GM23338 (cell line): Measurements from ENCODE around the gene SSTR3. TPM values are rescaled to one million over a fixed set of nuclear protein-coding genes. Genes with fewer than 3 reads are reported as not detected.

ENCODE experiments used
- ATAC-seq: fragments of 200-7000 bp; cut with Tn5 transposase; 3 replicates; pipeline ENCODE4 v1.9.1; 2020
- DNase-seq: peaks from one replicate; pipeline ENCODE4 v3.0.0-alpha.2; 2015; ENCODE audit warnings: low spot score
- H2AFZ ChIP-seq: fragments of 200-600 bp; sonication (generic); 2 replicates; pipeline ENCODE4 v1.8.0; 2016; ENCODE audit warnings: antibody characterized with exemption, mild to moderate bottlenecking, moderate library complexity
- H3F3A ChIP-seq: fragments of 200-600 bp; sonication (generic); replicated peaks from 2 replicates; pipeline ENCODE4 v1.8.0; 2017; ENCODE audit warnings: antibody characterized with exemption, mixed run types, low read depth
- H3K27ac ChIP-seq: fragments of 200-600 bp; sonication (generic); 2 replicates; pipeline ENCODE4 v1.6.1; 2016; ENCODE audit warnings: low read depth
- H3K27me3 ChIP-seq: fragments of 200-600 bp; sonication (generic); 2 replicates; pipeline ENCODE4 v1.8.0; 2016; ENCODE audit warnings: mild to moderate bottlenecking, mixed run types, moderate library complexity; ENCODE audit not compliant: insufficient read depth
- H3K36me3 ChIP-seq: fragments of 200-600 bp; sonication (generic); 2 replicates; pipeline ENCODE4 v1.8.0; 2016; ENCODE audit warnings: mild to moderate bottlenecking; ENCODE audit not compliant: insufficient read depth
- H3K4me1 ChIP-seq: fragments of 200-600 bp; sonication (generic); 2 replicates; pipeline ENCODE4 v1.8.0; 2016; ENCODE audit warnings: mild to moderate bottlenecking, moderate library complexity; ENCODE audit not compliant: insufficient read depth
- H3K4me2 ChIP-seq: fragments of 200-600 bp; sonication (generic); 2 replicates; pipeline ENCODE4 v1.7.1; 2017; ENCODE audit warnings: mixed run types
- H3K4me3 ChIP-seq: fragments of 200-600 bp; sonication (generic); 2 replicates; pipeline ENCODE4 v1.6.1; 2016; ENCODE audit warnings: mixed run types
- H3K79me2 ChIP-seq: fragments of 200-600 bp; sonication (generic); replicated peaks from 2 replicates; pipeline ENCODE4 v1.8.0; 2017; ENCODE audit warnings: mild to moderate bottlenecking; ENCODE audit not compliant: insufficient read depth
- H3K9me2 ChIP-seq: fragments of 200-600 bp; sonication (generic); 2 replicates; pipeline ENCODE4 v1.8.0; 2017; ENCODE audit not compliant: insufficient read depth
- H4K20me1 ChIP-seq: fragments of 200-600 bp; sonication (generic); replicated peaks from 2 replicates; pipeline ENCODE4 v1.8.0; 2017; ENCODE audit warnings: mild to moderate bottlenecking; ENCODE audit not compliant: insufficient read depth
- H3K27ac Mint-ChIP-seq: 2 replicates; pipeline ENCODE4 v1.8.0; 2020; ENCODE audit warnings: inconsistent platforms, mild to moderate bottlenecking, moderate library complexity, mixed read lengths
- H3K27me3 Mint-ChIP-seq: 3 replicates; pipeline ENCODE4 v1.8.0; 2022; ENCODE audit warnings: low read depth, mild to moderate bottlenecking, moderate library complexity, mixed read lengths, inconsistent platforms; ENCODE audit not compliant: insufficient read depth, poor library complexity
- H3K36me3 Mint-ChIP-seq: 3 replicates; pipeline ENCODE4 v1.8.0; 2021; ENCODE audit warnings: low read depth, mild to moderate bottlenecking, inconsistent platforms, moderate library complexity, mixed read lengths
- H3K4me1 Mint-ChIP-seq: 3 replicates; pipeline ENCODE4 v1.8.0; 2020; ENCODE audit warnings: mild to moderate bottlenecking, inconsistent platforms, mixed read lengths
- H3K4me3 Mint-ChIP-seq: 3 replicates; pipeline ENCODE4 v1.8.0; 2021; ENCODE audit warnings: moderate library complexity, mild to moderate bottlenecking, inconsistent platforms, mixed read lengths
- H3K9me3 Mint-ChIP-seq: 3 replicates; pipeline ENCODE4 v1.8.0; 2020; ENCODE audit warnings: moderate library complexity, mild to moderate bottlenecking, inconsistent platforms, mixed read lengths
- EZH2 ChIP-seq: fragments of 200-600 bp; sonication (generic); IDR thresholded peaks from one replicate; pipeline ENCODE4 v1.8.0; 2017; ENCODE audit warnings: antibody characterized with exemption, mild to moderate bottlenecking, low read depth; ENCODE audit not compliant: unreplicated experiment
- JUNB ChIP-seq: IDR thresholded peaks from one replicate; pipeline ENCODE4 v1.6.1; 2016; ENCODE audit warnings: antibody characterized with exemption; ENCODE audit not compliant: unreplicated experiment
- POLR2AphosphoS5 ChIP-seq: IDR thresholded peaks from 2 replicates; pipeline ENCODE4 v1.6.1; 2016; ENCODE audit warnings: antibody characterized with exemption, low read depth
- STAT1 ChIP-seq: IDR thresholded peaks from one replicate; pipeline ENCODE4 v1.6.1; 2016; ENCODE audit warnings: antibody characterized with exemption; ENCODE audit not compliant: unreplicated experiment
- ZNF114 ChIP-seq: fragments of 250-450 bp; sonication (Bioruptor Pico); IDR thresholded peaks from 2 replicates; pipeline ENCODE4 v1.5.0; 2020; ENCODE audit warnings: mild to moderate bottlenecking, moderate library complexity
- polyA plus RNA-seq: library from polyadenylated mRNA; unstranded; fragments of >200 nt; fragmentation: Nextera tagmentation; extraction: Ambion mirVana; gene quantifications from 2 replicates; pipeline ENCODE4 v1.2.1, GENCODE V29; 2016
- total RNA-seq: library from RNA; depleted of rRNA; stranded (reverse); fragments of >200 nt; shearing (Covaris generic); gene quantifications from 2 replicates; pipeline ENCODE4 v1.2.3, GENCODE V29; 2014
- TF ChIP-seq, protein P1 (sequence below): IDR thresholded peaks from 2 replicates; pipeline ENCODE4 v1.6.1; 2016; ENCODE audit warnings: antibody characterized with exemption
- TF ChIP-seq, protein P2 (sequence below): fragments of 250-450 bp; sonication (Bioruptor Pico); IDR thresholded peaks from 2 replicates; pipeline ENCODE4 v1.5.0; 2020; ENCODE audit warnings: mild to moderate bottlenecking, moderate library complexity
- TF ChIP-seq, protein P3 (sequence below): IDR thresholded peaks from one replicate; pipeline ENCODE4 v1.6.1; 2018; ENCODE audit warnings: antibody characterized with exemption; ENCODE audit not compliant: unreplicated experiment

The SSTR3 gene
- total and polyA plus RNA-seq, 2 experiments from 2014 or later, result 0.66 TPM; not detected in 1

DNA sequence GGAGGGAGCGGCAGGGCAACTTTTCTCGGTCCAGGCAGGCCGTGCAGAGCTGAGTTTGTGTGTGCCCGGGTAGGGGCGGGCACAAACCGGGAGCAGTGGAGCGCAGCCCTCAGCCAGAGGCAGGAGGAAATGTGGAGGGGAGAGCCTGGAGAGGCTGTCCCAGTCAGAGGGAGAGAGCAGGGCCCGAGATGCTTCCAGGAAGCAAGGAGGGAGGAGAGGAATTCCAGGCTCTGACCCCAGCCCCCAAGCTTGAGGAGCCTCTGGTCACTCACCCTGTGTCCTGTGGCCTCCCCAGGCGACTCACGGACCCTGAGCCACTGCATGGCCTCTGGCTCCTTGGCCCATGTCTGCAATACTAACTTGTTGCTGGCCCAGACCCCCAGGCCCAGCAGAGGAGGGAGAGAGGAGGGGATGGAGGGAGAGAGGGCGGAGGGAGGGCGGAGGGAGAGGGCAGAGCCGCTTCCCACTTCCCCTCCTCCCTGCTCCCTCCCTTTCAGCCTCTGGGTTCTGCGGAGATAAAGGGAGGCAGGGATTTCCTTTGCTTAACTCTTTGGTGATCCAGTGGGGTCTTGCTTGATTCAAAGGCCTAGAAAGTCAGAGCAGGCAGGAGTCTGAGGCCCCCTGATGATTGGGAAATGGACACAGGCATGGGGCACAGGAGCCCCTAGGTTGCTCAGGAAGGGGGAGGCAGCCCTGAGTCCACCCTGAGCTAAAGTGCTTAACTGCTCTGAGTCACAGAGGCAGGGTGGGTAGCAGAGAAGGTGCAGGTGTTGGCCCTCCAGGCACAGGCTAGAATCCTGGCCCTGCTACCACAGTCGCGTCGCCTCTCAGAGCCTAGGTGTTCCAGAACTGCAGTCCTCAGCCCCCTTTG lies 24.2 kb downstream of the SSTR3 start, which contains the start of gene C1QTNF6:
Gene C1QTNF6 (minus strand): TSS at position 357 of the 871 bp plus-strand sequence. CDS start 34 bp downstream, at position 323.
- 0 out of 2 replicates have a peak, but pooled peaks have one; percentile 33 for TF ChIP-seq POLR2AphosphoS5
- no peak for TF ChIP-seq STAT1
- H3K27ac ChIP-seq, result peak within 1 kb of the TSS; percentile 90
- peaks cover 33% of the 10 kb centered on the region for H3K4me1 ChIP-seq
- peak within 1 kb of the TSS; percentile 58 for H3K4me3 ChIP-seq
- Mint-ChIP-seq H3K27ac (peak within 1 kb of the TSS; percentile 88), H3K4me3 (peak within 1 kb of the TSS; percentile 73), H3K36me3 (peaks cover 24% of the 10 kb centered on the region), H3K9me3 (peaks cover 18% of the 10 kb centered on the region), H3K4me1 (peaks cover 34% of the 10 kb centered on the region), H3K27me3 (peaks cover 6% of the 10 kb centered on the region)
- H3K4me2 ChIP-seq, result peak within 1 kb of the TSS; percentile 85
- H4K20me1 ChIP-seq, result no peaks in the 10 kb centered on the region
- peaks cover 10% of the 10 kb centered on the region; the same call in 1 of the 2 replicates for H3F3A ChIP-seq
- DNase-seq, result peak; percentile 79
- no peaks in the 10 kb centered on the region for H3K79me2 ChIP-seq
- peak within 1 kb of the TSS; percentile 88; the same call in 1 of the 2 replicates for H2AFZ ChIP-seq
- no peaks in the 10 kb centered on the region for H3K9me2 ChIP-seq
- H3K27me3 ChIP-seq, result no peaks in the 10 kb centered on the region
- ATAC-seq, result peak; percentile 66
- peaks cover 4% of the 10 kb centered on the region; the same call in 1 of the 2 replicates for H3K36me3 ChIP-seq

DNA sequence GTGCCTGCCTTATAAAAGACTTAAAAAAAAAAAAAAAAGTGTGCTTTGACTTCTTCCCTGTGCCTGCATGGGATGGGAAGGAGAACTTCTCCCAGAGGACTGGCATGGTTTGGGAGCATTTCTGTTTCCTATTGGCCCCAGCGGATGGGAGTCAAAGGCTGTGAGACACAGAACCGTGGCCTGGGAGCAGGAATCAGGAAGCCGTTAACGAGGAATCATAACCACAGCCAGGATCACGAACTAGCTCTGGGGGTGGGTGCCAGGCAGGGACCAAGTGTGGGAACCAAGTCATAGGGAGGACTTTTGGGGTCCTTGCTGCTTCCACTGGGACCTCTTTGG lies 24.8 kb downstream of the SSTR3 start:
- ATAC-seq, result peak; percentile 8
- peaks cover 6% of the 10 kb centered on the region for H3K27me3 Mint-ChIP-seq
- peaks cover 34% of the 10 kb centered on the region for H3K4me1 Mint-ChIP-seq
- H3K4me3 Mint-ChIP-seq, result peak overlapping the region; percentile 73
- peak overlapping the region; percentile 85 for H3K4me2 ChIP-seq
- H3K36me3 ChIP-seq, result no peaks in the 10 kb centered on the region; the same call in 1 of the 2 replicates
- DNase-seq, result no peak
- no peaks in the 10 kb centered on the region for H3K79me2 ChIP-seq
- peak overlapping the region; percentile 90; the same call in 1 of the 2 replicates for H3K27ac ChIP-seq
- peaks cover 33% of the 10 kb centered on the region for H3K4me1 ChIP-seq
- H3K9me2 ChIP-seq, result no peaks in the 10 kb centered on the region
- peaks cover 12% of the 10 kb centered on the region for H3K9me3 Mint-ChIP-seq
- H2AFZ ChIP-seq, result peak overlapping the region; percentile 88; the same call in 1 of the 2 replicates
- peaks cover 10% of the 10 kb centered on the region; the same call in 1 of the 2 replicates for H3F3A ChIP-seq
- H4K20me1 ChIP-seq, result no peaks in the 10 kb centered on the region
- peaks cover 18% of the 10 kb centered on the region for H3K36me3 Mint-ChIP-seq
- peak overlapping the region; percentile 58 for H3K4me3 ChIP-seq
- no peaks in the 10 kb centered on the region for H3K27me3 ChIP-seq
- H3K27ac Mint-ChIP-seq, result peak overlapping the region; percentile 88
- TF ChIP-seq, protein P1, sequence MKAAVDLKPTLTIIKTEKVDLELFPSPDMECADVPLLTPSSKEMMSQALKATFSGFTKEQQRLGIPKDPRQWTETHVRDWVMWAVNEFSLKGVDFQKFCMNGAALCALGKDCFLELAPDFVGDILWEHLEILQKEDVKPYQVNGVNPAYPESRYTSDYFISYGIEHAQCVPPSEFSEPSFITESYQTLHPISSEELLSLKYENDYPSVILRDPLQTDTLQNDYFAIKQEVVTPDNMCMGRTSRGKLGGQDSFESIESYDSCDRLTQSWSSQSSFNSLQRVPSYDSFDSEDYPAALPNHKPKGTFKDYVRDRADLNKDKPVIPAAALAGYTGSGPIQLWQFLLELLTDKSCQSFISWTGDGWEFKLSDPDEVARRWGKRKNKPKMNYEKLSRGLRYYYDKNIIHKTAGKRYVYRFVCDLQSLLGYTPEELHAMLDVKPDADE, result no peak
- TF ChIP-seq ZNF114 (CRISPR knock-in tag) (no peak), EZH2 (no peak), JUNB (no peak), STAT1 (no peak)
- TF ChIP-seq, protein P2, sequence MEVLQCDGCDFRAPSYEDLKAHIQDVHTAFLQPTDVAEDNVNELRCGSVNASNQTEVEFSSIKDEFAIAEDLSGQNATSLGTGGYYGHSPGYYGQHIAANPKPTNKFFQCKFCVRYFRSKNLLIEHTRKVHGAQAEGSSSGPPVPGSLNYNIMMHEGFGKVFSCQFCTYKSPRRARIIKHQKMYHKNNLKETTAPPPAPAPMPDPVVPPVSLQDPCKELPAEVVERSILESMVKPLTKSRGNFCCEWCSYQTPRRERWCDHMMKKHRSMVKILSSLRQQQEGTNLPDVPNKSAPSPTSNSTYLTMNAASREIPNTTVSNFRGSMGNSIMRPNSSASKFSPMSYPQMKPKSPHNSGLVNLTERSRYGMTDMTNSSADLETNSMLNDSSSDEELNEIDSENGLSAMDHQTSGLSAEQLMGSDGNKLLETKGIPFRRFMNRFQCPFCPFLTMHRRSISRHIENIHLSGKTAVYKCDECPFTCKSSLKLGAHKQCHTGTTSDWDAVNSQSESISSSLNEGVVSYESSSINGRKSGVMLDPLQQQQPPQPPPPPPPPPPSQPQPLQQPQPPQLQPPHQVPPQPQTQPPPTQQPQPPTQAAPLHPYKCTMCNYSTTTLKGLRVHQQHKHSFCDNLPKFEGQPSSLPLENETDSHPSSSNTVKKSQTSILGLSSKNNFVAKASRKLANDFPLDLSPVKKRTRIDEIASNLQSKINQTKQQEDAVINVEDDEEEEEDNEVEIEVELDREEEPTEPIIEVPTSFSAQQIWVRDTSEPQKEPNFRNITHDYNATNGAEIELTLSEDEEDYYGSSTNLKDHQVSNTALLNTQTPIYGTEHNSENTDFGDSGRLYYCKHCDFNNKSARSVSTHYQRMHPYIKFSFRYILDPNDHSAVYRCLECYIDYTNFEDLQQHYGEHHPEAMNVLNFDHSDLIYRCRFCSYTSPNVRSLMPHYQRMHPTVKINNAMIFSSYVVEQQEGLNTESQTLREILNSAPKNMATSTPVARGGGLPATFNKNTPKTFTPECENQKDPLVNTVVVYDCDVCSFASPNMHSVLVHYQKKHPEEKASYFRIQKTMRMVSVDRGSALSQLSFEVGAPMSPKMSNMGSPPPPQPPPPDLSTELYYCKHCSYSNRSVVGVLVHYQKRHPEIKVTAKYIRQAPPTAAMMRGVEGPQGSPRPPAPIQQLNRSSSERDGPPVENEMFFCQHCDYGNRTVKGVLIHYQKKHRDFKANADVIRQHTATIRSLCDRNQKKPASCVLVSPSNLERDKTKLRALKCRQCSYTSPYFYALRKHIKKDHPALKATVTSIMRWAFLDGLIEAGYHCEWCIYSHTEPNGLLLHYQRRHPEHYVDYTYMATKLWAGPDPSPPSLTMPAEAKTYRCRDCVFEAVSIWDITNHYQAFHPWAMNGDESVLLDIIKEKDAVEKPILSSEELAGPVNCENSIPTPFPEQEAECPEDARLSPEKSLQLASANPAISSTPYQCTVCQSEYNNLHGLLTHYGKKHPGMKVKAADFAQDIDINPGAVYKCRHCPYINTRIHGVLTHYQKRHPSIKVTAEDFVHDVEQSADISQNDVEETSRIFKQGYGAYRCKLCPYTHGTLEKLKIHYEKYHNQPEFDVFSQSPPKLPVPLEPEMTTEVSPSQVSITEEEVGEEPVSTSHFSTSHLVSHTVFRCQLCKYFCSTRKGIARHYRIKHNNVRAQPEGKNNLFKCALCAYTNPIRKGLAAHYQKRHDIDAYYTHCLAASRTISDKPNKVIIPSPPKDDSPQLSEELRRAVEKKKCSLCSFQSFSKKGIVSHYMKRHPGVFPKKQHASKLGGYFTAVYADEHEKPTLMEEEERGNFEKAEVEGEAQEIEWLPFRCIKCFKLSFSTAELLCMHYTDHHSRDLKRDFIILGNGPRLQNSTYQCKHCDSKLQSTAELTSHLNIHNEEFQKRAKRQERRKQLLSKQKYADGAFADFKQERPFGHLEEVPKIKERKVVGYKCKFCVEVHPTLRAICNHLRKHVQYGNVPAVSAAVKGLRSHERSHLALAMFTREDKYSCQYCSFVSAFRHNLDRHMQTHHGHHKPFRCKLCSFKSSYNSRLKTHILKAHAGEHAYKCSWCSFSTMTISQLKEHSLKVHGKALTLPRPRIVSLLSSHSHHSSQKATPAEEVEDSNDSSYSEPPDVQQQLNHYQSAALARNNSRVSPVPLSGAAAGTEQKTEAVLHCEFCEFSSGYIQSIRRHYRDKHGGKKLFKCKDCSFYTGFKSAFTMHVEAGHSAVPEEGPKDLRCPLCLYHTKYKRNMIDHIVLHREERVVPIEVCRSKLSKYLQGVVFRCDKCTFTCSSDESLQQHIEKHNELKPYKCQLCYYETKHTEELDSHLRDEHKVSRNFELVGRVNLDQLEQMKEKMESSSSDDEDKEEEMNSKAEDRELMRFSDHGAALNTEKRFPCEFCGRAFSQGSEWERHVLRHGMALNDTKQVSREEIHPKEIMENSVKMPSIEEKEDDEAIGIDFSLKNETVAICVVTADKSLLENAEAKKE (CRISPR knock-in tag), result no peak
- TF ChIP-seq, protein P3, sequence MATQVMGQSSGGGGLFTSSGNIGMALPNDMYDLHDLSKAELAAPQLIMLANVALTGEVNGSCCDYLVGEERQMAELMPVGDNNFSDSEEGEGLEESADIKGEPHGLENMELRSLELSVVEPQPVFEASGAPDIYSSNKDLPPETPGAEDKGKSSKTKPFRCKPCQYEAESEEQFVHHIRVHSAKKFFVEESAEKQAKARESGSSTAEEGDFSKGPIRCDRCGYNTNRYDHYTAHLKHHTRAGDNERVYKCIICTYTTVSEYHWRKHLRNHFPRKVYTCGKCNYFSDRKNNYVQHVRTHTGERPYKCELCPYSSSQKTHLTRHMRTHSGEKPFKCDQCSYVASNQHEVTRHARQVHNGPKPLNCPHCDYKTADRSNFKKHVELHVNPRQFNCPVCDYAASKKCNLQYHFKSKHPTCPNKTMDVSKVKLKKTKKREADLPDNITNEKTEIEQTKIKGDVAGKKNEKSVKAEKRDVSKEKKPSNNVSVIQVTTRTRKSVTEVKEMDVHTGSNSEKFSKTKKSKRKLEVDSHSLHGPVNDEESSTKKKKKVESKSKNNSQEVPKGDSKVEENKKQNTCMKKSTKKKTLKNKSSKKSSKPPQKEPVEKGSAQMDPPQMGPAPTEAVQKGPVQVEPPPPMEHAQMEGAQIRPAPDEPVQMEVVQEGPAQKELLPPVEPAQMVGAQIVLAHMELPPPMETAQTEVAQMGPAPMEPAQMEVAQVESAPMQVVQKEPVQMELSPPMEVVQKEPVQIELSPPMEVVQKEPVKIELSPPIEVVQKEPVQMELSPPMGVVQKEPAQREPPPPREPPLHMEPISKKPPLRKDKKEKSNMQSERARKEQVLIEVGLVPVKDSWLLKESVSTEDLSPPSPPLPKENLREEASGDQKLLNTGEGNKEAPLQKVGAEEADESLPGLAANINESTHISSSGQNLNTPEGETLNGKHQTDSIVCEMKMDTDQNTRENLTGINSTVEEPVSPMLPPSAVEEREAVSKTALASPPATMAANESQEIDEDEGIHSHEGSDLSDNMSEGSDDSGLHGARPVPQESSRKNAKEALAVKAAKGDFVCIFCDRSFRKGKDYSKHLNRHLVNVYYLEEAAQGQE, result no peak
